NK-92 (cell line): ENCODE results near the gene KPNA3.

ENCODE experiments used
- DNase-seq: peaks from one replicate; lab custom pipeline; 2025; ENCODE audit not compliant: unreplicated experiment; lab: John Stamatoyannopoulos, UW

The KPNA3 gene

DNA sequence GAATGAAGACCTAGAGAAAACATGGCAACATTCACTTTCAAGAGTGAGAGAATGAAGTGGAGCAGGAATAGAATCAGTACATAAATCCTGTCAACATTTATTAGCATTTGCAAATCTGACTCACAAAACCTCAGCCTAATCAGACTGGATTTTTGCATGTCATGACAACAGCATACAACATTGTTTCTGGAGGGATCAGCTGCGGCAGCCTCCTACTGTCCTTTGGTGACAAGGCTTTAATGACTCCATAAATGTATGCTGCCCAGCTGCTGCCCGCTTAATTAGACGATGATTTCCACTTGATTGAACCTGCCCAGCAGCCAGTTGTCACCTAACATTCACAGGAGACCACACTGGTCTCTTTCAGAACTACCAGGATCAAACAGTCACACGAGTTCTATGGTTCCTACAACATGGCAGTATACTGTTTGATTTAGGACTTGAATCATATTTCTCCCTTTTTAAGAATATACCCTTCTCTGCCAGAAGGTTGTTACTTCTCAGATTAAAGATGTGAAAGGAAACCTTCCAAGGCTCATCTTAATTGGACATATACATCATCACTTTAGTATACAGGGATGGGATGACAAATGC, 110.5 kb downstream of the KPNA3 start:
- DNase-seq: no peak

DNA sequence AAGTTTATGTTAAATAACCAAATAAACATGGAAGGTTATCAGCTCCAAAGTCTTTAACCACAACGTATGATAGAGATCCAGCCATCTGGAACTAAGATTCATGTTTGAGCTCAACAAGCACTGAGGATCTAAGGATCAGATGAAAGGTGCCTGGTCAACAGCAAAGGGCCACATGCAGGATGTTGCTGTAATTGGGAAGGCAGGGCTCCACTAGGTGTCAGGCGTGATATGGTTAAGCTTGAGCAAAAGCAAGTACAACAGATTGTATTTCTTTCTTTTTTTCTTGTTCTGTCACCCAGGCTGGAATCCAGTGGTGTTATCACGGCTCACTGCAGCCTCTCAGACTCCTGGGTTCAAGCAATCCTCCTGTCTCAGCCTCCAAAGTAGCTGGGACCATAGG, 113.2 kb downstream of the KPNA3 start:
- DNase-seq: no peak

- DNase-seq: no peak
Observed at GRCh38 chr13:49678191-49678914, 114.1 kb downstream of the KPNA3 start.

- no peak for DNase-seq
Observed at GRCh38 chr13:49676581-49677298, 115.7 kb downstream of the KPNA3 start.

DNA sequence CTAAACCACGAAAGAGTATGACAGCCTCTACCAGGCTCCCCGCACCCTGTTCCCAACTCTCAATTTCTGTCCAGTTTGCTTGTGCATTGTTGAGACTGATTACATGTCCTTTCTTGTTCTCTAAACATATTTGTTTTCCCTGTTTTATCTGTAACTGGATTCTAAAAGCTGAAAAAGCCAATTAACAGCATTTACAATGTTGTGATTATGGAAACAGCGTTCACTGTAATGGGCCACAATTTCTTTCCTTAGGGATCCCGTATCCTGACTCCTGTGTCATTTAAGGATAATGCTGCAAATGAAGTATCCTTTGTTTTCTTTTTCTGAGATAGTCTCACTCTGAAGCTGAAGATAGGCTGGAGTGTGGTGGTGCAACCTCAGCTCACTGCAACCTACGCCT, 121.7 kb downstream of the KPNA3 start:
- no peak for DNase-seq

GRCh38 chr13:49669735-49670309, 122.7 kb downstream of the KPNA3 start:
- DNase-seq: no peak

DNA sequence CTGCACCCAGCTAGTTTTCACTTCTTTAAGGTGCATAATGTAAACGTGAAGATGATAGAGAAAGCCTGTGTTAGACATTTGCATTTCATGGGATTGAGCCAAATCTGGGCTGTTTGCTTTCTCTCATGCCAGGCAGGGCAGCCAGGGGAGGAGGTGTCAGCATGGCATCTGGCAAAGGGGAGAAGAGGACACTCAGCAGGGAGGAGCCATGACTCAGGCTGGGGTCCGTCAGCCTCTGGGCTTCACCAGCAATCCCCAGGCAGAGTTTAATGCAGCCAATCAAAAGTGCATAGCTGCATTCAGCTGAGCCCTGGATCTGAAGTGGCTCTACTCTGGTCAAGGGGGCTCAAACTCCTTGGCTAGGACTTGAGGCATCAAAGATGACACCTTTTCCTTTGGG, 124.7 kb downstream of the KPNA3 start:
- no peak for DNase-seq

- DNase-seq: no peak
Observed at GRCh38 chr13:49664606-49665005, 127.9 kb downstream of the KPNA3 start.

DNA sequence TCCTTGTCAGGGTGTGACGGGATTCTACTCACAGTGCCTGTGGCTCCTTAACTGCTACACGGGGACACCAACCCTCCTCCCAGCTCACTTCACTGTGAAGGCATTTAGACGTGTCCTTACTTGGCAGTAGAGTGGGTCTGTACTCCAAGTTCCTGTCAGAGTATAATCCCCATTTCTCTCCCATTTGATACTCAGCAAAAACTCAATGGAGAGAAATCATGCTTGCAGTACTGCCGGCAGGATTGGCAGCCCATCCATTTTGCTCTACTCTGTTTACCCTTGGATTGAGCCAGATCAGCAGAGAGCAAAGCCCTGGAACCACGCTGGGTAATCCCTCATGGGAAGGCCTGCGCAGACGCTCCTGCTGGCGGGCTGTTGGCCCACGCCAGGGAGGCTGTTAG, 135.2 kb downstream of the KPNA3 start:
- DNase-seq: no peak

GRCh38 chr13:49655906-49656305, 136.6 kb downstream of the KPNA3 start:
- no peak for DNase-seq

DNA sequence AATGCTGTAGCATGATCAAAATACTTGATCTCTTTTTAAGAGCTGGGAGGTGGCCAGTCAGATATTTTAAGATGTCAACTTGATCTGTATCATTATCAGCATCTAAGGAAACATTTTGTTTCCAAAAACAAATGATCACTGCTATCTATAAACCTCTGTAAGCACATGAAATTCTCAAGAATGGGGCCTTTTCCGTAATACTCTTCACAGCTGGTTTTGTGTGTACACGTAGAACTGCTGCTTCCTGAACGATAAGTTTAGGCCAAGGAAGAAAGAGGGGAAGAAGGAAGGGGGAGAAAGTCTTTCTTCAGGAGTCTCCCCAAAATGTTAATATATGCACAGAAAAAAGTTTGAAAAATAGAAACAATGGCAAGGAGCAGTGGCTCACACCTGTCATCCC, 138.5 kb downstream of the KPNA3 start:
- DNase-seq: no peak

DNA sequence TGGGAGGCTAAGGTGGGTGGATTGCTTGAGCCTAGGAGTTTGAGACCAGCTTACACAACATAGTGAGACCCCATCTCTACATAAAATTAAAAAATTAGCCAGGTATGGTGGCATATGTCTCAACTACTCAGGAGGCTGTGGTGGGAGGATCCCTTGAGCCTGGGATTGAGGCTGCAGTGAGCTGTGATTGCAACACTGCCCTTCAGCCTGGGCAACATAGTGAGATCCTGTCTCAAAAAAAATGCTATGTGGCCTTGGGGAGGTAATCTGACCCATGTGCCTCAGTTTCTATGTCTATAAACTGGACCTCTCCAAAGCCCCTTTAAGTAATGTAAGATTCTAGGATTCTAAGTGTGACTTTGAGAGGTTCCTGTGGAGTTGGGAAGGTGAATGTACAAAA, 139.0 kb downstream of the KPNA3 start:
- DNase-seq: no peak

DNA sequence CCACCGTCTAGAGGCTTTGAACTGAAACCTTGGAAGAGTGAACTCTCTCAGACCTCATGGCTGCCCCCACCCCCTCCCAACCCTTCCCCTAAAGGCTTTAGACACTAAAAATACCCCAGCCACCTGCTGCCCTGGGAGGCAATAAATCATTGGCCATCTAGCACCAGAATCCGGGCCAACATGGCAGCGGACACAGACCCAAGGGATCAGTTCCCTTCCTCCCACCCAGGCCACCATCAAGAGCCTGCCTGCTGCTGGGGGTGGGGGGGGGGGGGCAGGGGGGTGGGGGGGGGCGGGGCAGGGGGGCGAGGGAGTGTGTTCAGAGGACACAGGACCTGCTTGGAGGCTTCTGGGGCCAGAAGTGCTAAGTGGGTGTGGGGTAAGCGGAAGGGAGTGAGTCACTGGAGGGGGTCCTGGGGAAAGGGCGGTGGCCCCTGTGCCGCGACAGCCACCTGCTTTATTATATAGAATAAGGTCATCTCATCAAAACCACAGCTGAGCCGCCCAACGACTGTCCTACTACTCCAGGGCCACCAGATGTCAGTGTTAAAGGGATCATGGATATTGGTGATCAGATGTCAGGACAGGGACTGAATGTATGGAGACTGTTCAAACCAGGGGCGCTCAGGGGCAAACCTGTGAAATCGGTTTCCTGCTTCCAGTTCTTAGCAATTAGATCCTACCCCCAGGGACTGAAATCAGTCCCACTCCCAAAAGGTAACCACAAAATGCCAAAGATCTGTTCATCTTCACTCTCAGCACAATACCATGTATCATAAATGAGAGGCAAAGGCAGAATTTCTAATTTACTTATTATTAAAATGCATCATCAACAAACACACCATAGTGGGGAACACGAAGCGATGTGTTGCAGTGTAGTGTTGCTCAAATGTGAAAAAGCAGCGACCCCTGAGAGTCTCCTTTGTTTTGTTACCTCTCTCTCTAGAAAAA, 139.9 kb downstream of the KPNA3 start:
- DNase-seq: no peak

- DNase-seq: no peak
Observed at GRCh38 chr13:49651570-49652354, 140.7 kb downstream of the KPNA3 start.

DNA sequence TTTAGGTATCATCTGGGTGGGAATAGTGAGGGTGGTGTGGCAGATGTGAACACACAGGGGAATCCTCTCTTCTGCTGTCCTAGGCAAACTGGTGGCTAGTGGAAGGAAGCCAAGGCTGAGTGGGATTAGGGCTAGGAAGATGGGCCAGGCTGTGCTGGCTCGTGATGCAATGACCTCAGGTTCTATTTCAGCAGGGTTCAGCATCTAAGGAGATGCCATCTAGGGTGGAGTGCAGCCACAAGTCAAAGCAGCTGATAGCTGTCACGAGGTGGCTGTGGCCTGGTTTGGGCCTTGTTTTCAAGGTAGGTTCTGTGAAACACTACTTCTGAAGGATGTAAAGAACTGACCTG, 142.5 kb downstream of the KPNA3 start:
- no peak for DNase-seq
